Measurements from ENCODE around the gene TPPP. TPM values are rescaled to one million over a fixed set of nuclear protein-coding genes. Genes with fewer than 3 reads are reported as not detected.

Gene TPPP
- total RNA-seq, 4 donors from 2014 or later: 7.2 to 11.1 (median 8.4) TPM

GRCh38 chr5:619444-619843, 73.7 kb downstream of the TPPP start:
- no peaks in the 10 kb centered on the region for H3K9me3 ChIP-seq
- H3K36me3 ChIP-seq: peaks cover 16 to 17% of the 10 kb centered on the region in 2 donors
- DNase-seq: no peak
- no peaks in the 10 kb centered on the region for H3K4me1 ChIP-seq
- H3K4me3 ChIP-seq (replicated peaks in 1 of 3): no peak overlapping the region
- intact Hi-C loops (cut with DNase I): no loop called here
- WGBS, 2 donors: 93 to 97% methylated on average over 6 to 8 of the region's 16 CpGs
- H3K27ac ChIP-seq: no peak overlapping the region
- no peaks in the 10 kb centered on the region for H3K27me3 ChIP-seq
- TF ChIP-seq POLR2A (IDR thresholded peaks at IDR 0.05): no peak
- no peak for TF ChIP-seq CTCF (IDR thresholded peaks at IDR 0.05)

GRCh38 chr5:618450-618849, 74.7 kb downstream of the TPPP start:
- Histone ChIP-seq H3K4me3 (replicated peaks in 1 of 3) (no peak overlapping the region), H3K4me1 (no peaks in the 10 kb centered on the region), H3K9me3 (no peaks in the 10 kb centered on the region), H3K27ac (no peak overlapping the region), H3K27me3 (no peaks in the 10 kb centered on the region), H3K36me3 (peaks cover 16 to 17% of the 10 kb centered on the region in 2 donors)
- 96 to 97% methylated on average over 5 of the region's 5 CpGs for WGBS, 2 donors
- no peak for DNase-seq
- TF ChIP-seq POLR2A (IDR thresholded peaks at IDR 0.05) (no peak), CTCF (IDR thresholded peaks at IDR 0.05) (no peak)
- intact Hi-C loops (cut with DNase I): no loop called here

GRCh38 chr5:617896-618295, 75.3 kb downstream of the TPPP start:
- 95 to 97% methylated on average over 12 of the region's 12 CpGs for WGBS, 2 donors
- DNase-seq: no peak
- intact Hi-C loops (cut with DNase I): no loop called here

DNA sequence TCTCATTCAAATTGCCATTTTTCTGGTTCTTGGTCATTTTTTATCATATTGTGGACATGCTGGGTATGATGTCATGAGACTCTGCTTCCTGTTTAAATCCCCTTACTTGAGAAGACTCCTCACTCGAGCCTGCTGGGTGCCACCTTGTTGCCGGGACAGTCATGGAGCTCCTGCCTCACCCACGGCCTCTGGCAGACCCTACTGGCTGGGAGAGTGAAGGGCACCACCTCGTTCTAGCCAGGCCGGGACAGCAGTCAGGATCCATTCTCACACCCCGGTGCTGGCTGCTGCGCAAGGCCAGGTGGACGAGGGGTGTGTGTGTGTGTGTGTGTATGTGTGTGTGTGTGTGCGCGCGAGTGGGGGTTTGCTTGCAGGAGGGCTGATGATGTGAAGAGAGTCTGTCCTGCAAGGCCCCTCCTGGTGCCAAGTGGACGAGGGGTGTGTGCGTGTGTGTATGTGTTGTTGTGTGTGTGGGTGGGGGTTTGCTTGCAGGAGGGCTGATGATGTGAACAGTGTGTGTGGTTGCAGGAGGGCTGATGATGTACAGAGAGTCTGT, 76.6 kb downstream of the TPPP start:
- intact Hi-C loops (cut with DNase I): no loop called here
- no peak for DNase-seq
- H3K27me3 ChIP-seq: no peaks in the 10 kb centered on the region
- H3K9me3 ChIP-seq: no peaks in the 10 kb centered on the region
- no peak overlapping the region for H3K27ac ChIP-seq
- peaks cover 16 to 17% of the 10 kb centered on the region in 2 donors for H3K36me3 ChIP-seq
- H3K4me1 ChIP-seq: peaks cover 0 to 8% of the 10 kb centered on the region in 2 donors
- no peak overlapping the region for H3K4me3 ChIP-seq (replicated peaks in 1 of 3)
- TF ChIP-seq CTCF (IDR thresholded peaks at IDR 0.05) (no peak), POLR2A (IDR thresholded peaks at IDR 0.05) (no peak)
- WGBS, 2 donors: 72 to 76% methylated on average over 9 to 11 of the region's 13 CpGs

More at GRCh38 chr5:617896-618295, 75.3 kb downstream of the TPPP start:
- Histone ChIP-seq H3K9me3 (no peaks in the 10 kb centered on the region), H3K4me1 (peaks cover 0 to 5% of the 10 kb centered on the region in 2 donors), H3K36me3 (peaks cover 16 to 17% of the 10 kb centered on the region in 2 donors), H3K27me3 (no peaks in the 10 kb centered on the region), H3K4me3 (replicated peaks in 1 of 3) (no peak overlapping the region), H3K27ac (no peak overlapping the region)
- no peak for TF ChIP-seq CTCF (IDR thresholded peaks at IDR 0.05)
- TF ChIP-seq POLR2A (IDR thresholded peaks at IDR 0.05): no peak

DNA sequence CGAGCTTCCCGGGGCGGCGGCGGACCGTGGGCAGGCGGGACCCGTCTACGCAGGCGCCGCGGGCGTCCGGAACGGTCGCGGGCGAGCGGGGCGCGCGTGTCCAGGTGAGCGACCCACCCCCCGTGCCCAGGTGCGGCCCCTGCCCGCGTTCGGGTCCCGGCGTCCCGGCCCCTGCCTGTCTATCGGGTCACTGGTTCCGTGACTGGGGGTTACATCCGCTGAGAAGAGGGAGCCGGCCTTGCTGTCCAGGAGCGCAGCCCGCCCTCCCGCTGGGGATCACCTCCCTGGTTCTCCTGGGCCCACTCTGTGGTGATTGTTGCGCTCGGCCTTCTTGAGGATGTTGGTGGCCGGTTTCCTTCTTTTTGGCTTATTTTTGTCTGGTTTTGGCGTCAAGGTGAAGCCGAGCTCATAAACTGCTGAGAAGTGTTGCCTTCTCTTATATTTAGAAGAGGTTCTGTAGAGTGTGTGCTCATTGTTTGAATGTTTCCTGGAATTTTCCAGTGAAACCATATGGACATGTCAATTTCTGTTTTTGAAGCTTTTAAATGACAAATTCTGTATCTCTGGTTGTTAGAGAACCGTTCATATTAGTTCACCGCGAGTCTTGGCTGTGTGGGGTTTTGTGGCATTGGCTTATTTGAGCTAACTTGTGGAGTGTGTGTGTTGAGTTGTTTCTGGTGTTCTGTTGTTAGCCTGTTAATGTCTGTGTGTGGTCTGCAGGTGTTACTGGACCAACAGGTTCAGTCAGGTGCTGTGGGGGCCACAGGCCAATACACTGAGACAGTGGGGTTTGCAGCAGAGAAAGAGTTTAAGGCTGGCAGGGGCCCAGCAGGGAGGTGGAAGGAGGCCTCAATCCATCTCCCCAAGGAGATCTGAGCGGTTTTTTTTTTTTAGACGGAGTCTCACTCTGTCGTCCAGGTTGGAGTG, 80.4 kb downstream of the TPPP start:
- H3K4me1 ChIP-seq: peaks cover 0 to 11% of the 10 kb centered on the region in 2 donors
- 27 to 36% methylated on average over 11 to 20 of the region's 49 CpGs for WGBS, 2 donors
- TF ChIP-seq POLR2A (IDR thresholded peaks at IDR 0.05) (no peak), CTCF (IDR thresholded peaks at IDR 0.05) (no peak)
- H3K27me3 ChIP-seq: no peaks in the 10 kb centered on the region
- H3K27ac ChIP-seq: no peak overlapping the region
- no peaks in the 10 kb centered on the region for H3K9me3 ChIP-seq
- no peaks in the 10 kb centered on the region for H3K36me3 ChIP-seq
- no peak for DNase-seq
- intact Hi-C loops (cut with DNase I): no loop called here
- peak overlapping the region; percentile 54 to 87 (median 62) for H3K4me3 ChIP-seq (replicated peaks in 1 of 3)
